Osteocyte (in vitro differentiated cells): ENCODE data around the gene ARAP1. TPM values are rescaled to one million over a fixed set of nuclear protein-coding genes. Genes with fewer than 3 reads are reported as not detected.

Source experiments
- DNase-seq: peaks from one replicate; pipeline ENCODE4 v3.0.0; 2021; ENCODE audit warnings: mixed read lengths; ENCODE audit not compliant: unreplicated experiment; ENCODE audit errors: extremely low spot score
- H3K27ac Mint-ChIP-seq: one replicate; pipeline ENCODE4 v1.8.0; 2021; ENCODE audit warnings: mild to moderate bottlenecking, mixed read lengths; ENCODE audit not compliant: unreplicated experiment
- H3K27me3 Mint-ChIP-seq: one replicate; pipeline ENCODE4 v1.8.0; 2021; ENCODE audit warnings: mixed read lengths; ENCODE audit not compliant: unreplicated experiment
- H3K36me3 Mint-ChIP-seq: one replicate; pipeline ENCODE4 v1.8.0; 2021; ENCODE audit warnings: mixed read lengths; ENCODE audit not compliant: unreplicated experiment
- H3K4me1 Mint-ChIP-seq: one replicate; pipeline ENCODE4 v1.8.0; 2021; ENCODE audit warnings: mixed read lengths; ENCODE audit not compliant: unreplicated experiment
- H3K4me3 Mint-ChIP-seq: one replicate; pipeline ENCODE4 v1.8.0; 2021; ENCODE audit warnings: mild to moderate bottlenecking, moderate library complexity, mixed read lengths; ENCODE audit not compliant: unreplicated experiment
- H3K9me3 Mint-ChIP-seq: one replicate; pipeline ENCODE4 v1.8.0; 2021; ENCODE audit warnings: mixed read lengths; ENCODE audit not compliant: unreplicated experiment
- total RNA-seq: library from RNA; stranded (reverse); gene quantifications from 2 replicates; pipeline ENCODE4 v1.2.1, GENCODE V29; 2021
- TF ChIP-seq, protein P1 (sequence below): fragments of 200-600 bp; sonication (generic); IDR thresholded peaks from 2 replicates; pipeline ENCODE4 v1.5.0; 2021; ENCODE audit warnings: antibody characterized with exemption, mild to moderate bottlenecking, moderate library complexity

Gene ARAP1
- total RNA-seq, 1 donor from 2014 or later = 64.2 TPM

DNA sequence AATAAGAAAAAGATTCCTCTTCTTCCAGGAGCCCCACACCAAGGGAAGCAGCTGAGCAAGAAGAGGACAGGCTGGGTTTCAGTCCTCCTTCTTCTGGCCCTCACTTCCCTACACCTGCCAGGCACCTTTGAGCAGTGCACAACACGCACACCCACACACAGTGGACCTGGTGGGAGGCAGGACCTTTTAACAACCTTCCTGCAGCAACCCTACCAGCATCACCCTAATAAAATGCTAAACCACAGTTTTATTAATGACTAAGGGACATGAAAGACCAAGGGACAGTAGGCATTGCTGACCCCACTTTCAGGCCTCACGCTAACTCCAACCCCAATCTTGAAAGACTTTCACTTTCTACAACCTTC lies 12.2 kb downstream of the ARAP1 start:
- Mint-ChIP-seq H3K4me3 (no peak overlapping the region), H3K9me3 (no peaks in the 10 kb centered on the region), H3K36me3 (no peaks in the 10 kb centered on the region), H3K27me3 (no peaks in the 10 kb centered on the region), H3K27ac (no peak overlapping the region), H3K4me1 (peaks cover 51% of the 10 kb centered on the region)
- TF ChIP-seq, protein P1, sequence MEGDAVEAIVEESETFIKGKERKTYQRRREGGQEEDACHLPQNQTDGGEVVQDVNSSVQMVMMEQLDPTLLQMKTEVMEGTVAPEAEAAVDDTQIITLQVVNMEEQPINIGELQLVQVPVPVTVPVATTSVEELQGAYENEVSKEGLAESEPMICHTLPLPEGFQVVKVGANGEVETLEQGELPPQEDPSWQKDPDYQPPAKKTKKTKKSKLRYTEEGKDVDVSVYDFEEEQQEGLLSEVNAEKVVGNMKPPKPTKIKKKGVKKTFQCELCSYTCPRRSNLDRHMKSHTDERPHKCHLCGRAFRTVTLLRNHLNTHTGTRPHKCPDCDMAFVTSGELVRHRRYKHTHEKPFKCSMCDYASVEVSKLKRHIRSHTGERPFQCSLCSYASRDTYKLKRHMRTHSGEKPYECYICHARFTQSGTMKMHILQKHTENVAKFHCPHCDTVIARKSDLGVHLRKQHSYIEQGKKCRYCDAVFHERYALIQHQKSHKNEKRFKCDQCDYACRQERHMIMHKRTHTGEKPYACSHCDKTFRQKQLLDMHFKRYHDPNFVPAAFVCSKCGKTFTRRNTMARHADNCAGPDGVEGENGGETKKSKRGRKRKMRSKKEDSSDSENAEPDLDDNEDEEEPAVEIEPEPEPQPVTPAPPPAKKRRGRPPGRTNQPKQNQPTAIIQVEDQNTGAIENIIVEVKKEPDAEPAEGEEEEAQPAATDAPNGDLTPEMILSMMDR = no peak
- DNase-seq = no peak

DNA sequence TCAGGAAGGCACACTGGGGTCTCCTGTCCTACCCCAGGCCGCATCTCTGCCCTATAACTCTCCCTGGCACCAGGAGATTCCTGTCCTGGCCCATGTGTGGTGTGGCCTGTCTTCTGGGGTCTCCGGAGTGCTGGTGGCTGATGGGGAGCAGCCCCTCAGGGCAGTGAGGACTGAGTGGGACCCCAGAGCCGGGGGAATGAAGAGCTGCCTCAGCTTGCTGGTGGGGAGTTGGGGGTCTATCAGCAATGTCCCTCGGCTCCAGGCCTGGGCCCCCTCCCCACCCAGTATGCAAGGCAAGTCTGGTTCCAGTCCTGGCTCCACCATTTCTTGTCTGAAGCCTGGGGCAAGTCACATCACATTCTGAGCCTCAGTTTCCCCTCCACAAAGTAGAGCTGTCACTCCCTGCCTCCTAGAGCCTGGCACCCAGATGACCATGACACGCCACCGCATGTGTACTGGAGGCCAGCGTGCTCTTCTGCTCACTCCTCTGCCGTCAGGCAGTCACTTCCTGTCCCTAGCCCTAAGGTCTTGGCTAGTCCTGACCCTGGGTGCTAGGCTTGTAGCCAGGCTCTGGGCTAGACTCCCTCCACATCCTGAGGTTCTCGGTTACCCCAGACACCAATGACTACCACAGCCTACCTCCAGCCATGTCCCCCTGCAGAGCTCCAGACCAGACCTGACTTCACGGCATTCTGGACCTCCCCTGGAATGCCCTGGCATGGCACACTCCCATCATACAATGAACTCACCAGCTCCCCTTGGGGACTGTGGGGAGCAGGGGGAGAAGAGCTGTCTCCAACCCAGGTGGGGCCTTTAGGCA lies 12.8 kb downstream of the ARAP1 start:
- TF ChIP-seq, protein P1 = no peak
- Mint-ChIP-seq H3K4me1 (peaks cover 51% of the 10 kb centered on the region), H3K27ac (no peak overlapping the region), H3K4me3 (no peak overlapping the region), H3K9me3 (no peaks in the 10 kb centered on the region), H3K27me3 (no peaks in the 10 kb centered on the region), H3K36me3 (no peaks in the 10 kb centered on the region)
- no peak for DNase-seq

- no peak overlapping the region for H3K4me3 Mint-ChIP-seq
- no peaks in the 10 kb centered on the region for H3K36me3 Mint-ChIP-seq
- no peaks in the 10 kb centered on the region for H3K27me3 Mint-ChIP-seq
- H3K4me1 Mint-ChIP-seq = peaks cover 51% of the 10 kb centered on the region
- H3K27ac Mint-ChIP-seq = no peak overlapping the region
- DNase-seq = no peak
- TF ChIP-seq, protein P1 = no peak
- H3K9me3 Mint-ChIP-seq = no peaks in the 10 kb centered on the region
Measured at GRCh38 chr11:72738199-72739141, 13.7 kb downstream of the ARAP1 start.

GRCh38 chr11:72737336-72737735 lies 14.9 kb downstream of the ARAP1 start:
- no peaks in the 10 kb centered on the region for H3K36me3 Mint-ChIP-seq
- no peaks in the 10 kb centered on the region for H3K27me3 Mint-ChIP-seq
- H3K4me3 Mint-ChIP-seq = no peak overlapping the region
- DNase-seq = no peak
- peaks cover 47% of the 10 kb centered on the region for H3K4me1 Mint-ChIP-seq
- TF ChIP-seq, protein P1 = no peak
- H3K9me3 Mint-ChIP-seq = no peaks in the 10 kb centered on the region
- H3K27ac Mint-ChIP-seq = no peak overlapping the region
